Astrocyte of the cerebellum (primary cell): Measurements from ENCODE around the gene CRCP.

Experiments used
- DNase-seq: peaks from one replicate; pipeline ENCODE4 v3.0.0-alpha.2; 2011; ENCODE audit warnings: low read depth
- H3K4me3 ChIP-seq: 2 replicates; pipeline ENCODE4 v1.5.1; 2011; ENCODE audit warnings: mild to moderate bottlenecking, low read depth, low read length, moderate library complexity
- CTCF ChIP-seq: IDR thresholded peaks from 2 replicates; pipeline ENCODE4 v1.5.1; 2012; ENCODE audit warnings: low read length, low read depth, moderate library complexity, mild to moderate bottlenecking; ENCODE audit errors: missing control alignments
- in situ Hi-C: cut with HindIII; loops from 2 replicates; pipeline ENCODE4 v1.10.0; 2017; ENCODE audit warnings: low sequenced_read_pairs

The CRCP gene

GRCh38 chr7:66138994-66139752, 24.5 kb downstream of the CRCP start:
- no peak for TF ChIP-seq CTCF
- in situ Hi-C loops: no loop called here
- no peak for DNase-seq
- no peak overlapping the region for H3K4me3 ChIP-seq

DNA sequence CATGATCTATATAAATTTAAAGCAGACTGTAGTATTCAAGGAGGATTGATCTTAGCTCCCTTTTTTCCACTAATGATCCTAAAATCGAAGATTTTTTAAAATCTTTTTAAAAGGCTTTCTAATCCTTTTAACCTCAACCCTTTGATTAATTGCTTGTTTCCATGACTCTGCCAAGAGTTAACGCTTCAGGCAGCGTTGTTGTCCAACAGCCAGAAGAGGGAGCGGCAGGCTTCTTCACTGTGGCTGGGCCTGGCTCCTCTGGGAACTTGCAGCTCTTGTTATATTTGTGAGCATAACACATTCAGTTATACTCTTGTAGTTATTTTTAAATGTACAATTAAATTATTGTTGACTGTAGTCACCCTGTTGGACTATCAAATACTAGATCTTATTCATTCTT, 26.3 kb downstream of the CRCP start:
- peak; percentile 83 for TF ChIP-seq CTCF
- H3K4me3 ChIP-seq: no peak overlapping the region
- in situ Hi-C loops: no loop called here
- DNase-seq: peak; percentile 75

GRCh38 chr7:66142334-66142733, 27.7 kb downstream of the CRCP start:
- in situ Hi-C loops: no loop called here
- no peak for DNase-seq
- H3K4me3 ChIP-seq: no peak overlapping the region
- no peak for TF ChIP-seq CTCF

DNA sequence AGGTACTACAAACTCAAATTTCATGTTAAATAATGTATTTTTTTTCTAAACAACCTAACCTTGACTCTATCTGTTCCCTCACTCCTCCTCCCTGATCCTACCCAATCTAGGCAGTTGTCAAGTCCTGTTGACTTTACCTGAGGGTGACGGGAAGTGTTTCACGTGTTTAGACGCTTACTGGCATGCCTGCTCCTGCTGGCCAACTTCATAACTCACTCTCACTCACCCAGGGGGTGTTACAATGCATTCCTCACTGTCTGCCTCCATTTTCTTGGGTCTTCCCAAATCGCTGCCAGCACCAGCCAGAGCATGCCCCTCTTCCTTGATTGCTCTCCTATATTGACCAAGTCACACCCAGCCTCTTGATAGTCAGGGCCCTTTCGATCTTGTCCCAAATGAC, 28.3 kb downstream of the CRCP start:
- TF ChIP-seq CTCF: no peak
- H3K4me3 ChIP-seq: no peak overlapping the region
- in situ Hi-C loops: no loop called here
- DNase-seq: no peak

- TF ChIP-seq CTCF: no peak
- in situ Hi-C loops: no loop called here
- DNase-seq: no peak
- no peak overlapping the region for H3K4me3 ChIP-seq
Measured at GRCh38 chr7:66143876-66144332, 29.3 kb downstream of the CRCP start.

GRCh38 chr7:66145400-66146104, 30.9 kb downstream of the CRCP start:
- TF ChIP-seq CTCF: no peak
- no peak for DNase-seq
- in situ Hi-C loops: no loop called here
- H3K4me3 ChIP-seq: no peak overlapping the region
